Upper lobe of left lung (tissue), 4 donors: ENCODE data around the gene BNC2.

Experiments
- CTCF ChIP-seq, 6 experiments: fragments of 450-650 bp in 4 of 6; fragments of 200-600 bp in 2 of 6; sonication (generic) in 2 of 6; IDR thresholded peaks; one replicate each; pipeline ENCODE4 v1.5.1; 2016 to 2019; ENCODE audit warnings: antibody characterized with exemption in 6 of 6
- EP300 ChIP-seq, 4 donors: sonication (generic); formaldehyde crosslinking; IDR thresholded peaks; one replicate each; pipeline ENCODE4 v1.5.1; 2017; ENCODE audit warnings: antibody characterized with exemption in 4 of 4, control low read depth in 2 of 4
- POLR2A ChIP-seq, 4 donors: fragments of 450-650 bp; IDR thresholded peaks; one replicate each; pipeline ENCODE4 v1.5.1; 2016 to 2017; ENCODE audit warnings: antibody characterized with exemption in 4 of 4, mild to moderate bottlenecking in 2 of 4
- POLR2AphosphoS5 ChIP-seq, 2 donors: sonication (generic); formaldehyde crosslinking; IDR thresholded peaks; one replicate each; pipeline ENCODE4 v1.5.1; 2017; ENCODE audit warnings: antibody characterized with exemption in 2 of 2

GRCh38 chr9:16803648-16804047 lies 66.8 kb downstream of the BNC2 start:
- TF ChIP-seq CTCF (IDR thresholded peaks at IDR 0.05) (no peak), POLR2AphosphoS5 (IDR thresholded peaks at IDR 0.05) (no peak), EP300 (IDR thresholded peaks at IDR 0.05) (no peak), POLR2A (IDR thresholded peaks at IDR 0.05) (no peak)
